Retinal pigment epithelial cell (primary cell): ENCODE results near the gene RABL3.
"Not testable (repeated sequence)": the region's sequence is repeated elsewhere in the genome, so short reads cannot be mapped to it uniquely, and the experiment has no call there.

Experiments
- DNase-seq: peaks from one replicate; pipeline ENCODE4 v3.0.0-alpha.2; 2010; ENCODE audit warnings: low read depth
- H3K4me3 ChIP-seq: 2 replicates; pipeline ENCODE4 v1.5.1; 2011; ENCODE audit warnings: mild to moderate bottlenecking, low read length, control low read depth, moderate library complexity
- CTCF ChIP-seq: conservative IDR thresholded peaks from 2 replicates; pipeline ENCODE4 v1.5.1; 2011; ENCODE audit warnings: low read depth, low read length, control low read depth, inconsistent platforms

Gene RABL3

GRCh38 chr3:120742198-120742848, at the start of gene RABL3, which contains the start of gene GTF2E1:
TSS of gene RABL3 (minus strand) at chr3:120742516. CDS start at chr3:120742507, 9 bp downstream.
TSS of gene GTF2E1 (plus strand) at chr3:120742744. CDS start at chr3:120750553, 7,809 bp downstream.
- no peak for TF ChIP-seq CTCF
- H3K4me3 ChIP-seq = peak within 1 kb of the TSS; percentile 99
- peak; percentile 99 for DNase-seq

- DNase-seq = peak; percentile 34
- no peak overlapping the region for H3K4me3 ChIP-seq
- no peak for TF ChIP-seq CTCF
These were observed 49.6 kb upstream of the RABL3 start for GRCh38 chr3:120791913-120792312.

GRCh38 chr3:120791010-120791409, 48.7 kb upstream of the RABL3 start:
- H3K4me3 ChIP-seq = no peak overlapping the region
- TF ChIP-seq CTCF = no peak
- no peak for DNase-seq

GRCh38 chr3:120785832-120786231, 43.5 kb upstream of the RABL3 start:
- peak; percentile 71 for DNase-seq
- not testable (repeated sequence) for H3K4me3 ChIP-seq

- no peak for TF ChIP-seq CTCF
- peak; percentile 36 for DNase-seq
- H3K4me3 ChIP-seq = no peak overlapping the region
These were observed 38.7 kb upstream of the RABL3 start for GRCh38 chr3:120780977-120781376.

- DNase-seq = no peak
- TF ChIP-seq CTCF = no peak
- no peak overlapping the region for H3K4me3 ChIP-seq
These were observed 36.5 kb upstream of the RABL3 start for GRCh38 chr3:120778776-120779175.

- no peak overlapping the region for H3K4me3 ChIP-seq
- TF ChIP-seq CTCF = no peak
- no peak for DNase-seq
These were observed 33.1 kb upstream of the RABL3 start for GRCh38 chr3:120775411-120775810.

GRCh38 chr3:120773932-120774331, 31.6 kb upstream of the RABL3 start:
- no peak for DNase-seq
- TF ChIP-seq CTCF = no peak
- H3K4me3 ChIP-seq = no peak overlapping the region
